ENCODE measurements around the gene ADAMTSL5.
A peak's percentile ranks its signal among the peaks of the same experiment; 100 is the strongest.
"Not testable (repeated sequence)": the region's sequence is repeated elsewhere in the genome, so short reads cannot be mapped to it uniquely, and the experiment has no call there.

The ADAMTSL5 gene

DNA sequence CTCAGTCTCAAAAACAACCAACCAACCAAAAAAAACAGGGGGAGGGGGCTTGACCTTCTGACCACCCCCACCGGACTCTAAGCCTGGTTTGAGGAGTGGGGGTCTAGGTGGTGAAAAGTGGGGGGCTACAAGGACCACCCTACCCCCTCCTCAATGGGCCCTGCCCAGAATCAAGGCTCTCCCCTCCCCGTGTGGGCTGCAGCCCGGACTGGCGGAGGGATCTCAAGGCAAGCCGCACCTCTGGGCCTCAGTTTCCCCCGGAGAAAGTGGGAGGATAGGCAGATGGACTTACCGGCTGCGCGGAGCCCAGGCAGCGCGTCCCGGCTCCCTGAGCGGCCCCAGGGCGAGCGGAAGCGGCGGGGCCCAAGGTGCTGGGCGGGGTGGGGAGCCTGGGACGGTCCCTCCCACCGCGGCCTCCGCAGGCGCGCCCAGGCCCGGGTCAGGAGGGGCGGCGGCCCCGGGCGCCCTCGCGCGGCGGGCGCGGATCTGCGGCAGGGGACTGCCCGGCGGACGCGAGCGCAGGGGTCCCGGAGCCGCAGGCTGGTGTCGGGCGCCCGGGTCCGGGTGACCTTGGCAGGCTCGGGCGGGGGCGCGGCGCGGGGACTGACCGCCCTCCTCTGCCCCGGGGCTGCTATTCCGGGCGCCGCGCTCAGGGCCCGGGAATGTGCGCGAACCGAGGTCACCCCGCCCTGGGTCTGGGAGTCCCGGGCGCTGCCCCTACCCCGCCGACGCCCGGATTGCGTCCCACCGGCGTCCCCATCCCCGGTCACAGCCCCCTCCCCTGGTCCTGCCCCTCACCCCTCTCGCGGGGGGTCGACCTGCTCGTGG lies at the start of gene ADAMTSL5:
Gene ADAMTSL5 (minus strand): TSS at position 349 of the 828 bp plus-strand sequence. CDS start 2,076 bp downstream, outside the sequence.
- peak; percentile 35 for DNase-seq (ENCODE audit: low read depth)

GRCh38 chr19:1561236-1561842 lies 48.5 kb upstream of the ADAMTSL5 start:
- no peak for DNase-seq (ENCODE audit: low read depth)

DNA sequence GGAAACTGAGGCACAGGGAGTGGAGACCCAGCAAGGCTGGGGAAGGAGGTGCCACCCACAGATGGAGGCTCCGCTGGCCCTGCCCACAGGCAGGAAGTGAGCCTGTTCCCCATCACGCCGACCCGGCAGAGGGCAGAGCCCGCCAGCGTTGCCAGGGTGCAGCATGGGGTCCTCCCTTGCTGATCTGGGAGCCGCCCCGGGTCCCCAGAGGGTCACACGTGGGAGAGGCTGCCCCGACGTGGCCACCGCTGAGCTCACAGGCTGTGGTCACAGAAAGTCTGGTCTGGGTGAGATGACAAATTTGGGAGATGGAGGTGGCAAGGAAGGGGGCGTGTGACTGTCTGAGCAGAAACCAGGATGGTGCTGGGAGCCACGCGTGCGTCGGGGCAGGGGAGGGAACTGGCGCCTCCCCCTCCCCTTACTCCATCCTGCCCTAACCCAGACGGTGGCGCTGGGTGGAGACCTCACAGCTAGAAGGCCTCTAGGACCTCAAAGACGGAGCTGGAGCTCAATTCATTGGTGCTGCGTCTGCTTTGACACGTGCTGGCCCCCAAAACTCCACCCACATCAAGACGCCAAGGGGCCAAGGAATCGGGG lies 47.6 kb upstream of the ADAMTSL5 start:
- no peak for DNase-seq (ENCODE audit: low read depth)

DNA sequence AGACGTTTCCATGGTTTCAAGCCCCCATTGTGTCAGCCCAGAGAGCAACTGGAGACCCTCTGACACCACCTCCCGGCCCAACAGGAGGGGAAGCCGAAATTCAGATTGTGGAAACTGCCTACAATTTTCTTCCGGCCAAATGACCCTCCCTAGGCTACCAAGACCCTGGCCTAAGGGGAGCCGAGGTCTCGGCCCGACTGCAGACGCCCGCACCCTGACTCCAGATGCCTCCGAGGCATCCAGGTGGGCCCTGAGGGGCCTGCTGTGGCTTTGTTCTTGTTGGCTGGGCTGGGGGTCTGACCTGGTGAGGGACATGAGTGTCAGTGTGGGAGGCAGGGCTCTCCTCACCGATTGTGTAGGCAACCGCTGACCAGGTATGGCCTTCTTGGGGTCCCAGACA lies 45.7 kb upstream of the ADAMTSL5 start:
- no peak for DNase-seq (ENCODE audit: low read depth)

- no peak for DNase-seq (ENCODE audit: low read depth)
Observed at GRCh38 chr19:1556390-1557070, 43.7 kb upstream of the ADAMTSL5 start.

GRCh38 chr19:1555487-1556389 lies 42.9 kb upstream of the ADAMTSL5 start:
- no peak for DNase-seq (ENCODE audit: low read depth)

- DNase-seq (ENCODE audit: low read depth) = no peak
Observed at GRCh38 chr19:1554968-1555367, 42.1 kb upstream of the ADAMTSL5 start.

DNA sequence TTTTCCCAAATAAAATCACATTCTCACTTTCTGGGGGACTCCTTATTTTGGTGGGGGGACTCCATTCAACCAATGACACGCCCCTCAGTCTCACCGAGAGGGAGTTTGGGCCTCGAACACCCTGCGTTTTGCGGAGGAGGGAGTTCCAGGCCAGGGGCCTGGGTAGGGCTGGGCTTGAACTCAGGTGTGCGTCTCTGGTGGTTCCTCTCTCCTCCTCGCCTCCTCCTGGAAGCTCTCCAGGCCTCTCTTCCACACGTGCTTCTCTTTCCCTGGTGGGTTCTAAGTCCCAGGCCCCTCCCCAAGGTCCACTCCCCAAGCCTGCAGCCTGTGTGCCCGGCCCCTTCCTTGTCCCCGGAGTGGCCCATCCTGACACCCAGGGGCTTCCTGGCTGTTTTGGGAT lies 40.6 kb upstream of the ADAMTSL5 start:
- DNase-seq (ENCODE audit: low read depth) = no peak

DNA sequence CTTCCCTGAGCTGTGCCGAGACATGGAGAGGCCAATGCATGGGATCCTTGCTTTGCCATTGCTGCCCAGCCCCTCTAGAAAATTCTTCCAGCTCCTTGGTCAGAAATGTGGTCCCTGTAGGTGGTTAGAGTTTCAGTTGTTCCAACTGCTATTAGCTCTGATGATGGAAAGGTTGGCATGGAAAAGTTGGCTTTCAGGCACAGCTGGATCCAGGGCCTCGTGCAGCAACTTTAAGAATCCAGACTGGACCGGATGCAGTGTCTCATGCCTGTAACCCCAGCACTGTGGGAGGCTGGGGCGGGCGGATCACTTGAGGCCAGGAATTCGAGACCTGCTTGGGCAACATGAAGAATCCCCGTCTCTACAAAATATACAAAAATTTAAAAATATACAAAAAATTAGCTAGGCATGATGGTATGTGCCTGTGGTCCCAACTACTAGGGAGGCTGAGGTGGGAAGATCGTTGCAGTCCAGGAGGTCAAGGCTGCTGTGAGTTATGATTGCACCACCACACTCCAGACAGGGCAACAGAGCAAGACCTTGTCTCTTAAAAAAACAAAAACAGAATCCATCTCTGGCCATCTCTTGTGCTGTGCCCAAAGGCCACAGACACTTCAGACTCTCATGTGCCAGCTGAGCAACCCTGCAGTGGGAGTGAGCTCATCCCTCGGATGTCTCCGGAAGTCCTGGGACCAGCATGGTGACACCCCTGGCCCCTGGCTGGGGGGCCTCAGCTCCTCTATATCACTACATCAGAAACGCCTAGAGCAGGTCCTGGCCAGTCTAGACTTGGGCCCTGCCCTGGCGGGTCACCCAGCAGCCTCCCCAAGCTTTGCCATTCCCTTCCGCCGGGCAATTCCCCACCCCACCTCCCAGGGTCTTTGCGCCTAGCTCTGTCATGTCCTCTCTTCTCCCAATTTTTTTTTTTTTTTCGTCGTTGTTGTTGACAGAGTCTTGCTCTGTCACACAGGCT lies 38.5 kb upstream of the ADAMTSL5 start:
- no peak for DNase-seq (ENCODE audit: low read depth)

- DNase-seq (ENCODE audit: low read depth) = no peak
Observed at GRCh38 chr19:1549332-1549945, 36.6 kb upstream of the ADAMTSL5 start.

DNA sequence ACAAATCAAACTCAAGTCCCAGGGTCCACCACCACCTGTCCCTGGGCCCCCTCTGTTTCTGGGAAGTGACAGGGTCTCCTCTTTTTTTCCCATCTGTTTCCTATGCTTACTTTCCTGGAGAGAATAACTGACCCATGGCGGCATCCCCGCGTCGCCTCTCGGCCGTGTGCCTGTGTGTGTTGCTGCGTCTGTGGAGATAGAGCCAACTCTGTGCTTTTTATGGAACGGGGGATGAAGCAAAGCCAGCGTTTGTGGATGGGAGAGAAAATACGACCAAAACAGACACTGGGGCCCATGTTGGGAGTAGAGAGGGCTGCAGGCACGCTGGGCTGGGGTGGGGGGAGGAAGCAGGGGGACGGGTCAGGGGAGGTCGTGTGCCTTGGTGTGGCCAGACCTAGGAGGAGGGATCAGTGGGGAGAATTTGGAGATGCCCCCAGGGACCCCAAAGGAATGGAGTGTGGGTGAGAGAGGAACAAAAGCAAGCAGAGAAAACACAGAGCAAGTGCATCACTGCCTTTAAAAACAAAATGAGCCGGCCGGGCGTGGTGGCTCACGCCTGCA lies 27.6 kb upstream of the ADAMTSL5 start:
- no peak for DNase-seq (ENCODE audit: low read depth)

DNA sequence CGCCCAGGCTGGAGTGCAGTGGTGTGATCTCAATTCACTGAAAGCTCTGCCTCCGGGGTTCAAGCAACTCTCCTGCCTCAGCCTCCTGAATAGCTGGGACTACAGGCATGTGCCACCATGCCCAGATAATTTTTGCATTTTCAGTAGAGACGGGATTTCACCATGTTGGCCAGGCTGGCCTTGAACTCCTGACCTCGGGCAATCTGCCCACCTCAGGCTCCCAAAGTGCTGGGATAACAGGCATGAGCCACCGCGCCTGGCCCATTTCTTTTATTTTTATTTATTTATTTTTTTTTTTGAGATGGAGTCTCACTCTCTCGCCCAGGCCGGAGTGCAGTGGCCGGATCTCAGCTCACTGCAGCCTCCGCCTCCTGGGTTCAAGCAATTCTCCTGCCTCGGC lies 26.9 kb upstream of the ADAMTSL5 start:
- DNase-seq (ENCODE audit: low read depth) = not testable (repeated sequence)

- DNase-seq (ENCODE audit: low read depth) = no peak
Observed at GRCh38 chr19:1538978-1539377, 26.2 kb upstream of the ADAMTSL5 start.

DNA sequence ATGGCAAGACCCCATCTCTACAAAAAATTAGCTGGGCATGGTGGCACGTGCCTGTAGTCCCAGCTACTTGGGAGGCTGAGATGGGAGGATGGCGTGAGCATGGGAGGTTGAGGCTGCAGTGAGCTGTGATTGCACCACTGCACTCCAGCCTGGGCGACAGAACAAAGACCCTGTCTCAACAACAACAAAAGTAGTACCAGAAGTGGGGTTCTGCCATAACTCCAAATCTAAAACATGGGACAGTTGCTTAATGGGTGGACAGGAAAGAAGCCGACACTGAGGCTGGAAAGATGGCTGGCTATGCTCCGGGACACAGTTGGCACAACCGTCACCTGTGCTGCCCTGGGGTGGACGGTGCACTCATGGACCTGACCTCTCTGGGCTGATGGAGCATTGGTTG lies 22.9 kb upstream of the ADAMTSL5 start:
- DNase-seq (ENCODE audit: low read depth) = not testable (repeated sequence)

GRCh38 chr19:1534972-1535371 lies 22.2 kb upstream of the ADAMTSL5 start:
- no peak for DNase-seq (ENCODE audit: low read depth)

- DNase-seq (ENCODE audit: low read depth) = no peak
Observed at GRCh38 chr19:1533510-1534150, 20.8 kb upstream of the ADAMTSL5 start.

DNA sequence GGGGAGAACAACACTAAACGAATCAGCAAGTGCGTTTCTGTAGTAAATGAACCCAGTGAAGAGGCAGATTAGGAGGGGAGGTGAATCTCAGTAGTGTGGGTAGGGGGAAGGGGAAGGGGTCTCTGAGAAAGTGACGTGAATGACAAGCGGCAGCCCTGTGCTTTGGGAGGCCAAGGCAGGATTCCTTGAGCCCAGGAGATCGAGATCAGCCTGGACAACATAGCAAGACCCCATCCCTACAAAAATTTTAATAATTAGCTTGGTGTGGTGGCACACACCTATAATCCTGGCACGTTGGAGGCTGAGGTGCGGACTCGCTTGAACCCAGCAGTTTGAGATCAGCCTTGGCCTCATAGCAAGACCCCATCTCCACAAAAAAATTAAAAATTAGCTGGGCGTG lies 19.2 kb upstream of the ADAMTSL5 start:
- DNase-seq (ENCODE audit: low read depth) = no peak

DNA sequence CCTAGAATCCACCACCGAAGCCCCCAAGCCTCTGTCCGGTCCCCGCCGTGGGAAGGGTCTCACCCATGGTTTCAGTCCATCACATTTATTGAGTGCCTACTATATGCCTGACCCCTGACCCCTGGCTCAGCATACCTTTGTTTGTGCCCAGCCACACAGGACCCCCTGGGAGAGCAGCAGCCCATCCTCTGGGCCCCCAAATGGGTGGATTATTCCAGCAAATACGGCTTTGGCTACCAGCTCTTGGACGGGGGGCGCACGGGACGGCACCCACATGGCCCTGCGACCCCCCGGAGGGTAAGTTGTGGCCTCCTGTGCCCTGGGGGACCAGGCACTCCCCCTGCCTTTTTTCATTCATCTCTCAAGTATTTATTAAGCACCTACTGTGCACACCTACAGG lies 18.8 kb upstream of the ADAMTSL5 start:
- no peak for DNase-seq (ENCODE audit: low read depth)

GRCh38 chr19:1530856-1531255 lies 18.0 kb upstream of the ADAMTSL5 start:
- not testable (repeated sequence) for DNase-seq (ENCODE audit: low read depth)

All from activated T-cell treated with anti-CD3 and anti-CD28 coated beads for 1 hour (primary cell).